ENCODE data around the gene FBXO5. TPM values are rescaled to one million over a fixed set of nuclear protein-coding genes. Genes with fewer than 3 reads are reported as not detected.
"Not testable (repeated sequence)": the region's sequence is repeated elsewhere in the genome, so short reads cannot be mapped to it uniquely, and the experiment has no call there.

Gene FBXO5
- total and polyA plus RNA-seq, 9 of the 15 experiments (the other 6 are each of a cell fraction or from before 2014, with no cell fraction given), result 17.8 to 89.3 (median 62.9) TPM

- H2AFZ ChIP-seq (ENCODE audit: low read depth, low read length); in situ Hi-C loops (cut with MboI); H3K27ac ChIP-seq (ENCODE audit: extremely low read depth, low read depth, low read length); H4K20me1 ChIP-seq (replicated peaks; ENCODE audit: control insufficient read depth, insufficient read depth, low read length); CTCF ChIA-PET (ENCODE audit: low intra/inter-chr PET ratio); H3K4me3 ChIP-seq; H3K4me1 ChIP-seq (replicated peaks in 1 of 2; ENCODE audit: control insufficient read depth in 2 of 2, insufficient read depth in 2 of 2, low read length in 2 of 2); FAIRE-seq; H3K79me2 ChIP-seq (ENCODE audit: control insufficient read depth, insufficient read depth, low read length); H3K9me3 ChIP-seq (replicated peaks; ENCODE audit: control insufficient read depth, insufficient read depth, low read depth, low read length); H3K27me3 ChIP-seq (ENCODE audit: control insufficient read depth in 2 of 2, insufficient read depth in 2 of 2, low read length in 2 of 2); ATAC-seq; BruUV-seq (replicated peaks); H3K4me2 ChIP-seq (ENCODE audit: insufficient read depth, low read length); DNase-seq (ENCODE audit: extremely low read depth in 1 of 4, low spot score in 3 of 4); intact Hi-C loops (cut with micrococcal nuclease); H3K9ac ChIP-seq (ENCODE audit: insufficient read depth in 1 of 2, low read depth in 2 of 2, low read length in 2 of 2); POLR2A ChIA-PET; H3K9me1 ChIP-seq (ENCODE audit: control insufficient read depth, insufficient read depth, low read length): not testable (repeated sequence)
- peak; percentile 75 for TF ChIP-seq ZNF146 (CRISPR knock-in tag; IDR thresholded peaks at IDR 0.05; ENCODE audit: unreplicated experiment)
- peaks cover 15% of the 10 kb centered on the region for H3K36me3 ChIP-seq (ENCODE audit: control insufficient read depth, insufficient read depth, low read length)
- 20% methylated on average over 6 of the region's 15 CpGs for WGBS (ENCODE audit: insufficient coverage, low coverage, missing lambda C conversion rate)
These were observed 16.5 kb downstream of the FBXO5 start for GRCh38 chr6:152966168-152966894.

- Histone ChIP-seq H3K9me3 (replicated peaks; ENCODE audit: control insufficient read depth, insufficient read depth, low read depth, low read length) (no peaks in the 10 kb centered on the region), H3K9me1 (ENCODE audit: control insufficient read depth, insufficient read depth, low read length) (no peaks in the 10 kb centered on the region), H2AFZ (ENCODE audit: low read depth, low read length) (peak overlapping the region; percentile 51; the same call in 1 of the 2 replicates), H3K36me3 (ENCODE audit: control insufficient read depth, insufficient read depth, low read length) (no peaks in the 10 kb centered on the region), H3K79me2 (ENCODE audit: control insufficient read depth, insufficient read depth, low read length) (no peaks in the 10 kb centered on the region), H4K20me1 (replicated peaks; ENCODE audit: control insufficient read depth, insufficient read depth, low read length) (no peaks in the 10 kb centered on the region), H3K9ac (ENCODE audit: insufficient read depth in 1 of 2, low read depth in 2 of 2, low read length in 2 of 2) (peak overlapping the region in 1 of 2 experiments; percentile 72; a peak in 1 of 4 replicates), H3K4me2 (ENCODE audit: insufficient read depth, low read length) (peak overlapping the region; percentile 43; the same call in 1 of the 2 replicates), H3K27me3 (ENCODE audit: control insufficient read depth in 2 of 2, insufficient read depth in 2 of 2, low read length in 2 of 2) (peaks cover 6 to 20% of the 10 kb centered on the region in 2 experiments), H3K27ac (ENCODE audit: extremely low read depth, low read depth, low read length) (no peak overlapping the region), H3K4me1 (replicated peaks in 1 of 2; ENCODE audit: control insufficient read depth in 2 of 2, insufficient read depth in 2 of 2, low read length in 2 of 2) (no peaks in the 10 kb centered on the region), H3K4me3 (no peak overlapping the region)
- DNase-seq (ENCODE audit: extremely low read depth in 1 of 4, low spot score in 3 of 4) (no peak), FAIRE-seq (no peak), ATAC-seq (peak; percentile 53)
- ChIA-PET CTCF (ENCODE audit: low intra/inter-chr PET ratio) (no interaction called here), POLR2A (interaction anchor here (0.6 to 1.6 kb wide), 2 partner anchors 9 to 595 kb away, joined by 3 to 6 read pairs; no protein-coding TSS in a partner anchor)
- in situ Hi-C loops (cut with MboI) (loop anchor here (10.0 kb wide), 1 partner anchor 215 kb away; no protein-coding TSS in a partner anchor), intact Hi-C loops (cut with micrococcal nuclease) (loop anchor here (10.0 kb wide), 1 partner anchor 1285 kb away; no protein-coding TSS in a partner anchor)
- WGBS (ENCODE audit: insufficient coverage, low coverage, missing lambda C conversion rate), result 12% methylated on average over 24 of the region's 24 CpGs
- TF ChIP-seq E2F6 (IDR thresholded peaks at IDR 0.05; ENCODE audit: borderline replicate concordance in 1 of 2, extremely low read depth in 1 of 2, insufficient read depth in 1 of 2, insufficient read length in 1 of 2, low read depth in 1 of 2, low read length in 1 of 2, poor library complexity in 1 of 2, severe bottlenecking in 1 of 2), result peak in 1 of 2 experiments; percentile 48
- TF ChIP-seq PURB (CRISPR knock-in tag; IDR thresholded peaks at IDR 0.05; ENCODE audit: low read depth), result no peak
- peak; percentile 51 for TF ChIP-seq L3MBTL2 (IDR thresholded peaks at IDR 0.05)
- peak; percentile 58; the same call in 1 of the 2 replicates for TF ChIP-seq BHLHE40 (IDR thresholded peaks at IDR 0.05; ENCODE audit: low read length)
- no TSS peak for BruUV-seq (replicated peaks)
These were observed 23.5 kb downstream of the FBXO5 start for GRCh38 chr6:152959333-152959732.
